HG03565 (cell line): ENCODE results near the gene SETD7.

Experiments
- ATAC-seq: cut with Tn5 transposase; IDR thresholded peaks from one replicate; pipeline ENCODE4 v1.9.1; 2021; ENCODE audit warnings: mild to moderate bottlenecking, moderate library complexity; ENCODE audit not compliant: unreplicated experiment

SETD7 gene

DNA sequence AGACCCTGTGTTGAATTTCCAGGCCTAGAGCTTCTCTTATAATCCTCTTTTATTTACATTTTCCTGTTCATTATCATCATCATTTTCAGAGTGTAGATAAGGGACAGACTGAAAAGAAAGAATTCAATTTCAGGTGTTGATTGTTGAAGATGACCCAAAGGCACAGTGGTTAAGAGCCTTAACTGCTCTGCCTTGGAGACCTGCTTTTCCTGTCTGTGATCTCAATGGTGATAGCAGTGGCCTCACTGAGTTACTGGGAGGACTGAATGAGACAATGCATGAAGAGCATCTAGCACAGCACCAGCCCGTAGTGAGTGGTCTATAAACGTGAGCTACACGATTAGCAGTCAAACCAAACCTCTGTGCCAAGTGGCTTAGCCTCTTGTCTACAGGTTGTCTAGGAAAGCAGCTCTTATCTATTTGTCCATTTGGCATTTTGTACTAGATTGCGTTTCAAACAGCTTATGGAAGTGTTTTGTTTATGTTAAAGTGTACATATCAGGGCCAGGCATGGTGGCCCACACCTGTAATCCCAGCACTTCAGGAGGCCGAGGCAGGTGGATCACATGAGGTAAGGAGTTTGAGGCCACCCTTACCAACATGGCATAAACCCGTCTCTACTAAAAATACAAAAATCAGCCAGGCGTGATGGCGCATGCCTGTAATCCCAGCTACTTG, 41.5 kb downstream of the SETD7 start:
- ATAC-seq, result no peak

GRCh38 chr4:139511320-139511719, 44.7 kb downstream of the SETD7 start:
- no peak for ATAC-seq

- ATAC-seq, result no peak
Observed at GRCh38 chr4:139509727-139510410, 46.1 kb downstream of the SETD7 start.

GRCh38 chr4:139508581-139509237, 47.3 kb downstream of the SETD7 start:
- ATAC-seq, result no peak

GRCh38 chr4:139506774-139507173, 49.2 kb downstream of the SETD7 start:
- ATAC-seq, result no peak

- ATAC-seq, result no peak
Observed at GRCh38 chr4:139503622-139504166, 52.3 kb downstream of the SETD7 start.

- no peak for ATAC-seq
Observed at GRCh38 chr4:139501927-139502899, 53.8 kb downstream of the SETD7 start.

DNA sequence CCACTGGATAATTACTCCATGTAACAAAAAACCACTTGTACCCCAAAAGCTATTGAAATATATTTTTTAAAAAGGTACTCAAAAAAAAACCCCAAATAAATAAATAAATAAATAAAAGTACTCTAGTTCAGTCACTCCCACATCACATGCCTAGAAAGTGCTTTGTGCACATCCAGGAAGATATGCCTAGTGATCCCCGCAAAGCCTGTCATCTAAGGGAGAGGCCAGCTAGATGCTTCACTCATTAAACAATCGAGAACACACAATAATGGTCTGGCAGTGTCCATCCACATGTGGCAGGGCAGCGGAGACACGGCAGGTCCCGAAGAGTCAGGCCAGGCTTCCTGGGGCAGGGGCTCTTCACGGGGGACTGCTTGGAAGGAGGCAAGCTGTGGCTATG, 54.5 kb downstream of the SETD7 start:
- no peak for ATAC-seq

DNA sequence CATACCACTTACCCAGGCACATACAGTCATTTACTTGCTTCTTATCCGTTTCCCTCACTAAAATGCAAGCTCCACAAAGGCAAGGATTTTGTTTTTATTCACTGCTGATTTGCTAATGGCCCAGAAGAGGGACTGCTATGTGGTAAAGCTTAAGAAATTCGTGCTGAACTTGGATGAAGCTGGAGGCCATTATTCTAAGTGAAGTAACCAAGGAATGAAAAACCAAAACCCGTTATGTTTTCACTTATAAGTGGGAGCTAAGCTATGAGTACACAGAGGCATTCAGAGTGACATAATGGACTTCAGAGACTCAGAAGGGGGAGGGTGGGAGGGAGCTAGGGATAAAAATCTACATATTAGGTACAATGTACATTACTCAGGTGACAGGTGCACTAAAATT, 54.9 kb downstream of the SETD7 start:
- ATAC-seq, result no peak

- no peak for ATAC-seq
Observed at GRCh38 chr4:139499186-139499585, 56.8 kb downstream of the SETD7 start.

GRCh38 chr4:139493176-139493575, 62.8 kb downstream of the SETD7 start:
- no peak for ATAC-seq

DNA sequence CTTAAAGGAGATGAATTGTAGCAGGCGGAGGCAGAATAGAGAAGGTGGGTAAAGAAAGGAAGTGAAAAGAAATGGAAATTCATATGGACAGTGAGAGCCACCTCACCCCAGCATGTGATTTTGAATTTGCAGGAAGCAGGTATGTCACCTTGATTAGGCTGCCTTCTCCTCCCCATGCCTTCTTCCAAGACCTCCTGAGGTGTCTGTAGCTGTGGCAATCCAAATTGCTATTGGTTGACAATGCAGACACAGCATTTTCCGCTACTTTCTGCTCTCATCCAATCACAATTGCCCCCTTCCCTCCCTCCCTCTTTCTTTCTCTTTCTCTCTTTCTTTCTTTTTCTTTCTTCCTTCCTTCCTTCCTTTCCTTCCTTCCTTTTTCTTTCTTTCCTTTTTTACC, 63.6 kb downstream of the SETD7 start:
- no peak for ATAC-seq

DNA sequence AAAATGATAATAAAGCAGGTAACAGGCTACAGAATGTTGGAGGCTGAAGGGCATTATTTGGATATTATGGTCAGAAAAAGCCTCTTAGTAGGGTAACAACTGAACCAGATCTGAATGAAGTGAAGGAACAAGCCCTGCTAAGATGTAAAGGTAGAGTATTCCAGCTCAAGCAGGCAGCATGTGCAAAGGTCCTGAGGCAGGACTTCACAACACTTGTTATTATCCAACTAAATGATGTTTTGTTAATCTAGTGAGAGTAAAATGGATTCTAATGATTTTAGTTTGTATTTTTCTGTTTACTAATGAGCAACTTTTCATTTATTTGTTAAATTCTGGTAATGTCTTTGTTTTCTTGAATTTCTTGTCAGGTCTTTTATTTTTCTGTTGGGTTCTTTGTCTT, 66.4 kb downstream of the SETD7 start:
- no peak for ATAC-seq

- ATAC-seq, result no peak
Observed at GRCh38 chr4:139488442-139488841, 67.6 kb downstream of the SETD7 start.

DNA sequence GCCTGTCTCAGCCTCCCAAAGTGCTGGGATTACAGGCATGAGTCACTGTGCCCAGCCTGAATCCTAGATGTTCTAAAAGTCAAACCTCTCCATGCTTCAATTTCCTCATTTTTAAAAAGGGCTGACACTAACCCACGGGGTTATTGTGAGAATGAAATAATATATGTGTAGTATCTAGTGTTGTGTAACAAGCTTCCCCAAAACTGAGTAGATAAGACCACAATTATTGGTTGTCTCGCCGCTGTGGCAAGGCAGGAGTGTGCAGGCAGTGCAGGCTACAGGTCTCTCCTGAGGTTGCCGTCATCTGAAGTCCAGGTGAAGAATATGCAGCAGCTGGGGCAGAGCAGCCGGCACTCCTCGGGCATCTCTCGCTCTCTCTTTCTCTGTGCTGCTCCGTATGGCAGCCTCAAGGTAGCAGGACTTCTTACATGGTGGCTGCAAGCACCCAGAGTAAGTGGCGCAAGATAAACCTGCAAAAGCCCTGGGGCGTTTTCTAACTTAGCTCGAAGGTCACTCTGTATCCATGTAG, 71.2 kb downstream of the SETD7 start:
- ATAC-seq, result no peak

DNA sequence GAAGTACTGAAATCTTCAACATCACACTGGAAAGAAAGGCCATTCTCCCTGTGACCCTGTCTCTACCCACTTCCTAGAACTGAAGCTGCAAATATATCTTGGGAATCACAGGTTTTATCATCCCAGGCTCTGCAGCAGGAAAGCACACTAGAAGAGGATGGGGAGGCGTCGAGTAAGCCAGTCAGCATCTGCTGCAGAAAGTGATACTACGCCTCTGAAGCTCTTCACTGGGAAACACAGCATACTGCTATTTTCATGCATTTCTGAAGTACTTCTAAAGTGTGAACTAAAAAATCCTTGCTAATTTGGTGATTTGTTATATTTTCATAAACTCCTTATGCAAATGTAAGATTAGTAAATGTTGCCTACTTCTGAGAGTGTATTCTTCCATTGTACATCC, 73.0 kb downstream of the SETD7 start:
- no peak for ATAC-seq

DNA sequence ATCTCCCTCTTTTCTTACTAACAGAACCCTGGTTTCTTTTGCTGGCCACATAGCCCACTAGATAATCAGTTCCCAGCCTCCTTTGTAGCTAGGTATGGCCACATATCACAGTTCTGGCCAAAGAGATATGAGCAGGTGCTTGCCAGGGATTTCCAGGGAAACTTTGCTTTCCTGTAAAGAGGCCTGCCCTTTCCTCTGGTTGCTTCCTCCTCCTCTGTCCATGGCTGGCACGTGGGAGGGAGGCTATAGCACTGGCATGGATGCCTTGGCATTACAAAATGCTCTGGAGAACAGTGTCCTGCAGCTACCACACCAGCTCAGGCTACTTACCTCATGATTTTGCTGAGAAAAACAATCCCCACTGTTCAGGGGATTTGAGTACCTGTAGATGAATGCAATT, 74.6 kb downstream of the SETD7 start:
- no peak for ATAC-seq

- no peak for ATAC-seq
Observed at GRCh38 chr4:139476363-139476762, 79.7 kb downstream of the SETD7 start.

DNA sequence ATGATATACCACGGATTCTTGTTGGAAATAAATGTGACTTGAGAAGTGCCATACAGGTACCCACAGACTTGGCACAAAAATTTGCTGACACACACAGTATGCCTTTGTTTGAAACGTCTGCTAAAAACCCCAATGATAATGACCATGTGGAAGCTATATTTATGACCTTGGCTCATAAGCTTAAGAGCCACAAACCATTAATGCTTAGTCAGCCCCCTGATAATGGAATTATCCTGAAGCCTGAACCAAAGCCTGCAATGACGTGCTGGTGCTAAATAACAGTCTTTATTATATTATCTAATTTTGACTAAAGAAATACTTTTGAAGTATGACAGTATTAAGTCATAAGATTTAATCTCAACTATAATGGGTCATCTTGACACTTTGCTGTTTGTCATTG, 83.2 kb downstream of the SETD7 start:
- no peak for ATAC-seq

DNA sequence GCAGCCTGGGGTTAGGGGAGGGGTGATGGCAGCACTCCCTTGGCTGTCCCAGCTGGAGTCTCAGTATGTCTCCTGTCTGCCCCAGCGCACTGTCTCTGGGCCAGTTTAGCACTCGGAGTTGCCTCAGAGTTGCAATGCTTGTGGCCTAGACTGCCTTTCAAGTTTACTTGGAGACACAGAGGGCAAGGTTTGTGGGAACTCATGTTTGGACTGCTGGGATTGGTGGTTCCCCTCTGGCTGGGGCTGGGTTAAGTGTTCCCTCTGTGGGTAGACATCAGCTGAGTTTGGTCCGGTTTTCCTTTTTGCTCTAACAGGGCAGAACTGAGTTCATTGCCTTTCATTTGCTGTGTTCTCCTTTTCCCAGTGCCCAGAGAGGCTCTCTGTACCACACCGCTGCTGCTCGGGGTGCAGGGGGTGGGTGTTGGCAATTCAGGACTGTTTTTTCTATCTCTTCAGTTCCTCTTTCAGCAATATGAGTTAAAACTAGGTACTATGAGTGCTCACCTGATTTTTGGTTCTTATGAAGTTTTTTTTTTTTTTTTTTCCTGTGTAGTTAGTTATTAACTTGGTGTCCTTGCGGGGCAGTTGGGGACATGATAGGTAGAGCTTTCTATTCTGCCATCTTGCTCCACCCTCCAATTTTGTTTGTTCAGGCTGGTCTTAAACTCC, 84.9 kb downstream of the SETD7 start:
- ATAC-seq, result no peak
